GM12864 (cell line): Measurements from ENCODE around the gene MTMR2.

ENCODE experiments used
- DNase-seq: peaks from one replicate; pipeline ENCODE4 v3.0.0-alpha.2; 2011; ENCODE audit warnings: low read depth
- H3K4me3 ChIP-seq: 2 replicates; pipeline ENCODE4 v1.5.1; 2011; ENCODE audit warnings: mild to moderate bottlenecking, low read depth, low read length, control low read depth
- CTCF ChIP-seq: IDR thresholded peaks from 2 replicates; pipeline ENCODE4 v1.5.1; 2011; ENCODE audit warnings: low read depth, mild to moderate bottlenecking, moderate library complexity, low read length, control low read depth, inconsistent platforms; ENCODE audit errors: missing control alignments

Gene MTMR2

DNA sequence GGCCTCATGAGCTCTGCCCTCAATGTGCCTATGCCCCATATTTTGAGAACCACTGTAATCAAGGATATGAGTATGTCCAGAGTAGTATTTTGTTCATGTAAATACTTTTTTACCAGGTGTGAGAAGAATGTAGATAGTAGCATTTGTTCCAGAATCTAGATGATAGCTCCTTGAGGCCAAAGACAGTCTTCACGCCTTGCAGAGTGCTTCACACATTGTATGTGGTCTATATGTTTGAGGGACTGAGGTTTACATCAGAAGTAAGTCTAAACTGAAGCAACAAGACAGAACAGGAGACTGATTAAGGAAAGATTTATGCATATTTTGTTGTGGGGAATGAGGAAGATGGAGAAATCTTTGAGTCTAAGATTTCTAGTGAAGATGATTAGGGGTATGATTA is 121.1 kb downstream of the MTMR2 start:
- H3K4me3 ChIP-seq: no peak overlapping the region
- DNase-seq: no peak
- no peak for TF ChIP-seq CTCF

GRCh38 chr11:95800438-95800837 is 123.5 kb downstream of the MTMR2 start:
- no peak overlapping the region for H3K4me3 ChIP-seq
- DNase-seq: no peak

DNA sequence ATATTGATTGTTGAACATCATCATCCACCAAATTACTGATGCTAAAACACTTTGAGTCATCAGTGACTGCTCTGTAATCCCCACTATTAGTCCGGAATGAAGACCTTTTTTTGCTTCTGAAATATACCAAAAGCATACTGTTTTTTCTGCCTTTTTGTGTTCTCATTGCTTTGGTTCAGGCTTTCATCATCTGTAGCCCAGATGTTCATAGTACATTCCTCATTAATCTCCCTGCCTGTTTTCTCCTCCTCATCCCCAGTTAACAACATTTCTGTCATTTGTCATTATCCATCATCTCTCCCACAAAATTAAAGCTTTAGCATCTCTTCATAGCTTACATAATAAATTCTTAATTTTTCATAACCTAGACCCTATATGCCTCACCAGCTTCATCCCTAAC is 124.4 kb downstream of the MTMR2 start:
- no peak for DNase-seq
- TF ChIP-seq CTCF: no peak
- no peak overlapping the region for H3K4me3 ChIP-seq

More at GRCh38 chr11:95800438-95800837, 123.5 kb downstream of the MTMR2 start:
- TF ChIP-seq CTCF: no peak

GRCh38 chr11:95796501-95796900 is 127.4 kb downstream of the MTMR2 start:
- no peak for DNase-seq
- no peak overlapping the region for H3K4me3 ChIP-seq
- no peak for TF ChIP-seq CTCF

DNA sequence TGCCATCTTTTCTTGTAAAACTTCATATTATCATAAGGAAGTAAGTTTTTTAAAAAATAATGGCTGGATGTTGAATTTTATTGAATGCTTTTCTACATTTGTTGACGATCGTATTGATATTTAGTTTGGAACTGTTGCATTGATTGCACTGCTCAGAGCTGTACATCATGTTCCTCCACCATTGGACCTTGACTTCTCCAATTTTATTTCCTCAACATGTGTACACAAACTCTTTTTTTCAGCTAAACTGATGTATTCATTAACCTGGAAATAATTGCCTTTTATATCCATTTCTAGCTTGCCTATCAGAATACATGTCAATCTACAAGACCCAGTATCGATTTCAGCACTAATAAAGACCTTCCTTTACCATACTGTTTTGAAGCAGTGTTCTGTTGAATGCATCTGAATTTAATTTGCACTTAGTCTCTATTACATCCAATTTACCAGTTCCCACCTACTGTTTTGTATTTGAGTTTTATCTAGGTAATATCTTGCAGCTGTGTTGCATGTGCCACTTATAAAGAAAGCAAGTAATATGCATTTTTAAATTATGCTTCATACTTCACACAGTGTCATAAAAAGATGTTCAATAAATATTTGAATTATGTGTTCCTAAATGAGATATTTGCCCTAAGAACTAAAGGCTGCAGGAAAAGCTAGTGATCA is 128.1 kb downstream of the MTMR2 start:
- no peak for TF ChIP-seq CTCF
- no peak for DNase-seq
- H3K4me3 ChIP-seq: no peak overlapping the region

GRCh38 chr11:95794086-95794485 is 129.8 kb downstream of the MTMR2 start:
- no peak for DNase-seq
- TF ChIP-seq CTCF: no peak
- no peak overlapping the region for H3K4me3 ChIP-seq

DNA sequence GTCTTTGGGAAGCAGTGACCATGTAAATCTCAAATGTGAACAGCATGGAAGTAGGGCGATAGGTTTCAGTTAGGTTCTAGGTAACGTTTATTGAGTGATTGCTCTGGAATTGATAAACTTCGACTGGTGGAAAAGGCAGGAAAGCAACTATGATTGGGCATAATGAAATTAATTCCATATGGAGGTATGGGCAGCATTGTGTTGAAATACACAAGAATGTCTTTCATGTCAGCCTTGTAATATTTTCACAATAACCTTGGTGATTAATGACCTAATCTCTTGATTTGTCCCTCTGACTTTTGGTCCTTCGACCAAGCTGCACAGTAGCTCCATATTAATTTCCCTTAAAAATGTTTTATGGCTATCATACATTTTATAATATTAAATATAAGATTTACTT is 130.8 kb downstream of the MTMR2 start:
- DNase-seq: no peak
- no peak overlapping the region for H3K4me3 ChIP-seq
- no peak for TF ChIP-seq CTCF
